ENCODE measurements around the gene GNG4.

- TF ChIP-seq POLR2A (IDR thresholded peaks at IDR 0.05): no peak
- TF ChIP-seq CTCF (IDR thresholded peaks at IDR 0.05): no peak
Observed at GRCh38 chr1:235625831-235626230, 23.8 kb downstream of the GNG4 start.
